ENCODE data around the gene ACSF2. TPM values are rescaled to one million over a fixed set of nuclear protein-coding genes. Genes with fewer than 3 reads are reported as not detected.

ACSF2 gene
- polyA plus RNA-seq, 1 donor from 2014 or later: not detected

DNA sequence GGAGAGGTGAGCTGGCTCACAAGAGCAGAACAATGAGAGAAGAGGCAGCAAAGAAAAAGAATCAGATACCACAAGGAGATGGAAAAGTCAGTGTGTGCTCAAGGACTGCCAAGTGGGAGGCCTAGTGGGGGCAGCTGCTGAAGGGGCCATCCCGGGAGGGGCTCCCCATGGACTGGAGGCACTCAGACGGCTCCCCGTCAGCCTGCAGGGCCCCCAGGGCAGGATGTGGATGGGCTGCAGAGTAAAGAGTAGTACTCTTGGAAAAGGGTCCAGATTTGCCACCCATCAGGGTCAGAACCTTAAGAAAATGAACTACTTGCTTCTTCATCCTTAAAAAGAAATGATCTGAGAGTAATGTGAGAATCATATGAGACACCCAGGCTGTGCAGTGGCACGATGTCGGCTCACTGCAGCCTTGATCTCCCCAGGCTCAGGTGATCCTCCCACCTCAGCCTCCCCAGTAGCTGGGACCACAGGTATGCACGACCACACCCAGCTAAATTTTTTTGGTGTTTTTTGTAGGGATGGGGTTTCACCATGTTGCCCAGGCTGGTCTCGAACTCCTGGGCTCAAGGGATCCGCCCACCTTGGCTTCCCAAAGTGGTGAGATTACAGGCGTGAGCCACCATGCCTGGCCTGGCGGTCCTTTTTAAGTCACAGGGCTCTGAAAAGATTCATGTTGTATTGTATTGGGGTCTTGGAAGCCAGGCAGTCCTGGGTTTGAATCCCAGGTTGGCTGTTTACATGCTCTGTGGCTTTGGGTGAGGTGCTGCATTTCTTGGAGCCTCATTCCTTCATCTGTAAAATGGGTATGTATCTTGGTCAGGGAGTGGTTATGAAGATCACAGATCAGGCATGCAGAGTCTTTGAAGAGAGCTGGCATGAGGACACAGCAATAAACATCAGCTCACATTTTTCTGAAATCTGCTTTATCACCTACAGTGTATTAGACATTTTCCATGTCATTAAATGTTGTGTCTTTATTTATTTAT, 15.1 kb downstream of the ACSF2 start:
- Histone ChIP-seq H3K9me2 (ENCODE audit: insufficient read depth, low read length) (no peaks in the 10 kb centered on the region), H3K79me2 (replicated peaks; ENCODE audit: insufficient read depth, low read length) (no peaks in the 10 kb centered on the region), H2AFZ (ENCODE audit: low read depth, low read length) (no peak overlapping the region), H3K9me3 (ENCODE audit: low read length) (no peaks in the 10 kb centered on the region), H3K36me3 (ENCODE audit: insufficient read depth, low read length) (no peaks in the 10 kb centered on the region), H3K27ac (ENCODE audit: low read length) (no peak overlapping the region), H3K27me3 (ENCODE audit: insufficient read depth, low read depth, low read length) (no peaks in the 10 kb centered on the region), H3K4me2 (ENCODE audit: low read length) (no peak overlapping the region), H3K4me3 (ENCODE audit: low read length) (no peak overlapping the region), H3F3A (ENCODE audit: insufficient read depth, low read length, poor library complexity, severe bottlenecking) (no peaks in the 10 kb centered on the region), H4K20me1 (ENCODE audit: insufficient read depth) (no peaks in the 10 kb centered on the region), H3K9ac (ENCODE audit: low read length) (no peak overlapping the region)
- TF ChIP-seq SMC3 (conservative IDR thresholded peaks at IDR 0.05; ENCODE audit: poor library complexity): no peak
- TF ChIP-seq, protein P1, sequence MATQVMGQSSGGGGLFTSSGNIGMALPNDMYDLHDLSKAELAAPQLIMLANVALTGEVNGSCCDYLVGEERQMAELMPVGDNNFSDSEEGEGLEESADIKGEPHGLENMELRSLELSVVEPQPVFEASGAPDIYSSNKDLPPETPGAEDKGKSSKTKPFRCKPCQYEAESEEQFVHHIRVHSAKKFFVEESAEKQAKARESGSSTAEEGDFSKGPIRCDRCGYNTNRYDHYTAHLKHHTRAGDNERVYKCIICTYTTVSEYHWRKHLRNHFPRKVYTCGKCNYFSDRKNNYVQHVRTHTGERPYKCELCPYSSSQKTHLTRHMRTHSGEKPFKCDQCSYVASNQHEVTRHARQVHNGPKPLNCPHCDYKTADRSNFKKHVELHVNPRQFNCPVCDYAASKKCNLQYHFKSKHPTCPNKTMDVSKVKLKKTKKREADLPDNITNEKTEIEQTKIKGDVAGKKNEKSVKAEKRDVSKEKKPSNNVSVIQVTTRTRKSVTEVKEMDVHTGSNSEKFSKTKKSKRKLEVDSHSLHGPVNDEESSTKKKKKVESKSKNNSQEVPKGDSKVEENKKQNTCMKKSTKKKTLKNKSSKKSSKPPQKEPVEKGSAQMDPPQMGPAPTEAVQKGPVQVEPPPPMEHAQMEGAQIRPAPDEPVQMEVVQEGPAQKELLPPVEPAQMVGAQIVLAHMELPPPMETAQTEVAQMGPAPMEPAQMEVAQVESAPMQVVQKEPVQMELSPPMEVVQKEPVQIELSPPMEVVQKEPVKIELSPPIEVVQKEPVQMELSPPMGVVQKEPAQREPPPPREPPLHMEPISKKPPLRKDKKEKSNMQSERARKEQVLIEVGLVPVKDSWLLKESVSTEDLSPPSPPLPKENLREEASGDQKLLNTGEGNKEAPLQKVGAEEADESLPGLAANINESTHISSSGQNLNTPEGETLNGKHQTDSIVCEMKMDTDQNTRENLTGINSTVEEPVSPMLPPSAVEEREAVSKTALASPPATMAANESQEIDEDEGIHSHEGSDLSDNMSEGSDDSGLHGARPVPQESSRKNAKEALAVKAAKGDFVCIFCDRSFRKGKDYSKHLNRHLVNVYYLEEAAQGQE (IDR thresholded peaks at IDR 0.05; ENCODE audit: borderline replicate concordance): no peak
- no peak for TF ChIP-seq RAD21 (conservative IDR thresholded peaks at IDR 0.05)
- no peak for TF ChIP-seq EP300 (conservative IDR thresholded peaks at IDR 0.05; ENCODE audit: poor library complexity, severe bottlenecking)
- TF ChIP-seq TAF1 (IDR thresholded peaks at IDR 0.05; ENCODE audit: low read depth): no peak
- TF ChIP-seq EZH2 (IDR thresholded peaks at IDR 0.05; ENCODE audit: borderline replicate concordance, insufficient read depth, low read length, poor library complexity, severe bottlenecking): no peak
- TF ChIP-seq, protein P2, sequence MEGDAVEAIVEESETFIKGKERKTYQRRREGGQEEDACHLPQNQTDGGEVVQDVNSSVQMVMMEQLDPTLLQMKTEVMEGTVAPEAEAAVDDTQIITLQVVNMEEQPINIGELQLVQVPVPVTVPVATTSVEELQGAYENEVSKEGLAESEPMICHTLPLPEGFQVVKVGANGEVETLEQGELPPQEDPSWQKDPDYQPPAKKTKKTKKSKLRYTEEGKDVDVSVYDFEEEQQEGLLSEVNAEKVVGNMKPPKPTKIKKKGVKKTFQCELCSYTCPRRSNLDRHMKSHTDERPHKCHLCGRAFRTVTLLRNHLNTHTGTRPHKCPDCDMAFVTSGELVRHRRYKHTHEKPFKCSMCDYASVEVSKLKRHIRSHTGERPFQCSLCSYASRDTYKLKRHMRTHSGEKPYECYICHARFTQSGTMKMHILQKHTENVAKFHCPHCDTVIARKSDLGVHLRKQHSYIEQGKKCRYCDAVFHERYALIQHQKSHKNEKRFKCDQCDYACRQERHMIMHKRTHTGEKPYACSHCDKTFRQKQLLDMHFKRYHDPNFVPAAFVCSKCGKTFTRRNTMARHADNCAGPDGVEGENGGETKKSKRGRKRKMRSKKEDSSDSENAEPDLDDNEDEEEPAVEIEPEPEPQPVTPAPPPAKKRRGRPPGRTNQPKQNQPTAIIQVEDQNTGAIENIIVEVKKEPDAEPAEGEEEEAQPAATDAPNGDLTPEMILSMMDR (IDR thresholded peaks at IDR 0.05; ENCODE audit: poor library complexity, severe bottlenecking): no peak
- no peak for TF ChIP-seq POLR2AphosphoS5 (IDR thresholded peaks at IDR 0.05)
- no peak for TF ChIP-seq MXI1 (conservative IDR thresholded peaks at IDR 0.05; ENCODE audit: poor library complexity, severe bottlenecking)

DNA sequence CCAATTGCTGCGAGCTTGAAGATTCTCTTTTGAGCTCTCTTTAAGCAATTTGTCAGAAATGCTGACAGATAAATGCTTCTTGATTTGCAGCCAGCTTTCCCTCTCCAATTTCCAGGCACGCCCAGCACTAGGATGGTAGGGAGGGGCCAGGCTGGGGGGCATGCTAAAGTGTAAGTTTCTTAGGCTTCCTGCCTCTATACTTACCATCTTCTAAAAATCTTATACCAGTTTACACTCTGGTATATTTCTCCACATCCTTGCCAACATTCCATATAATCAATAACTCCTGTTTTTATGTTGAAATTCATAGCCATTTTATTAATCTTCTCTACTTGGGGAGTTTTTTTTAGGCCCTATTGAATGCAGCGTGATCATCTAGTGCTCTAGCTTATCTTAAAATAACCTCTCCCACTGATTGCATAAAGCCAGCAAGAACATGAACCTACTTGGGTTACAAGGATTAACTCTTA, 17.5 kb downstream of the ACSF2 start:
- no peak overlapping the region for H2AFZ ChIP-seq (ENCODE audit: low read depth, low read length)
- H4K20me1 ChIP-seq (ENCODE audit: insufficient read depth): no peaks in the 10 kb centered on the region
- H3K4me3 ChIP-seq (ENCODE audit: low read length): no peak overlapping the region
- H3K4me2 ChIP-seq (ENCODE audit: low read length): no peak overlapping the region
- no peaks in the 10 kb centered on the region for H3K9me3 ChIP-seq (ENCODE audit: low read length)
- H3K36me3 ChIP-seq (ENCODE audit: insufficient read depth, low read length): no peaks in the 10 kb centered on the region
- no peaks in the 10 kb centered on the region for H3F3A ChIP-seq (ENCODE audit: insufficient read depth, low read length, poor library complexity, severe bottlenecking)
- no peak overlapping the region for H3K9ac ChIP-seq (ENCODE audit: low read length)
- no peaks in the 10 kb centered on the region for H3K9me2 ChIP-seq (ENCODE audit: insufficient read depth, low read length)
- H3K27ac ChIP-seq (ENCODE audit: low read length): no peak overlapping the region
- H3K79me2 ChIP-seq (replicated peaks; ENCODE audit: insufficient read depth, low read length): no peaks in the 10 kb centered on the region
- TF ChIP-seq EZH2 (IDR thresholded peaks at IDR 0.05; ENCODE audit: borderline replicate concordance, insufficient read depth, low read length, poor library complexity, severe bottlenecking) (no peak), SMC3 (conservative IDR thresholded peaks at IDR 0.05; ENCODE audit: poor library complexity) (no peak), MXI1 (conservative IDR thresholded peaks at IDR 0.05; ENCODE audit: poor library complexity, severe bottlenecking) (no peak), POLR2AphosphoS5 (IDR thresholded peaks at IDR 0.05) (no peak), RAD21 (conservative IDR thresholded peaks at IDR 0.05) (no peak), TAF1 (IDR thresholded peaks at IDR 0.05; ENCODE audit: low read depth) (no peak), EP300 (conservative IDR thresholded peaks at IDR 0.05; ENCODE audit: poor library complexity, severe bottlenecking) (no peak)
- TF ChIP-seq, protein P1 (IDR thresholded peaks at IDR 0.05; ENCODE audit: borderline replicate concordance): no peak
- TF ChIP-seq, protein P2 (IDR thresholded peaks at IDR 0.05; ENCODE audit: poor library complexity, severe bottlenecking): no peak
- no peaks in the 10 kb centered on the region for H3K27me3 ChIP-seq (ENCODE audit: insufficient read depth, low read depth, low read length)

Data from neural cell (in vitro differentiated cells).